A549 (cell line): ENCODE data around the gene CCDC85B.

Experiments
- CTCF ChIP-seq: fragments of >200 bp; sonication (Bioruptor Twin); formaldehyde crosslinking; IDR thresholded peaks from 3 replicates; pipeline ENCODE4 v1.5.1; 2016
- SREBF2 ChIP-seq: fragments of 450-650 bp; IDR thresholded peaks from 2 replicates; pipeline ENCODE4 v1.6.1; 2014; ENCODE audit warnings: mild to moderate bottlenecking, moderate library complexity

- TF ChIP-seq CTCF (no peak), SREBF2 (no peak)
Measured at GRCh38 chr11:65906602-65907001, 16.1 kb downstream of the CCDC85B start.
